Spleen (tissue), 7 donors: ENCODE measurements around the gene ALK.

Experiments used
- CTCF ChIP-seq, 11 experiments: fragments of 200-600 bp in 7 of 11; fragments of 450-650 bp in 4 of 11; sonication (generic) in 4 of 11; IDR thresholded peaks in 8 of 11; conservative IDR thresholded peaks in 3 of 11; 1 replicate in 7 of 11; 2 replicates in 4 of 11; pipeline versions ENCODE4 v1.4.0 to v1.8.0; 2016 to 2021; ENCODE audit warnings: antibody characterized with exemption in 11 of 11, inconsistent platforms in 4 of 11, mild to moderate bottlenecking in 1 of 11
- POLR2A ChIP-seq, 3 donors: fragments of 450-650 bp; IDR thresholded peaks; one replicate each; pipeline ENCODE4 v1.5.1; 2017; ENCODE audit warnings: antibody characterized with exemption in 3 of 3, mild to moderate bottlenecking in 1 of 3
- POLR2AphosphoS5 ChIP-seq, 3 donors: sonication (generic); formaldehyde crosslinking; IDR thresholded peaks; one replicate each; pipeline ENCODE4 v1.5.1; 2017; ENCODE audit warnings: antibody characterized with exemption in 3 of 3
- donor health status: DM: no; HTN: no; CAD: no; lungs with moderate emphysema.
- donor health status: DM: no; HTN: no; CAD: no.
- donor health status: DM: no; HTN: no; CAD: no.

GRCh38 chr2:29370173-29370572 lies 551.2 kb downstream of the ALK start:
- no peak for TF ChIP-seq POLR2A (IDR thresholded peaks at IDR 0.05)
- TF ChIP-seq POLR2AphosphoS5 (IDR thresholded peaks at IDR 0.05), result no peak
- TF ChIP-seq CTCF (IDR thresholded peaks at IDR 0.05 in 8 of 11, conservative IDR thresholded peaks at IDR 0.05 in 3 of 11), result no peak
